Neuronal stem cell (in vitro differentiated cells): Measurements from ENCODE around the gene ANTXR1.

Experiments
- DNase-seq: peaks from one replicate; pipeline ENCODE4 v3.0.0-alpha.2; 2013; ENCODE audit warnings: low spot score
- H2AFZ ChIP-seq: one replicate; pipeline ENCODE4 v1.6.1; 2013; ENCODE audit warnings: mild to moderate bottlenecking, low read length, inconsistent platforms
- H2AK5ac ChIP-seq: 2 replicates; pipeline ENCODE4 v1.6.1; 2013; ENCODE audit warnings: low read depth, mild to moderate bottlenecking, inconsistent platforms, low read length, moderate library complexity, mixed read lengths
- H2BK120ac ChIP-seq: 2 replicates; pipeline ENCODE4 v1.6.1; 2013; ENCODE audit warnings: low read depth, mild to moderate bottlenecking, inconsistent platforms, low read length, moderate library complexity, mixed read lengths
- H2BK12ac ChIP-seq: one replicate; pipeline ENCODE4 v1.6.1; 2013; ENCODE audit warnings: low read length, inconsistent platforms
- H2BK15ac ChIP-seq: 2 replicates; pipeline ENCODE4 v1.6.1; 2013; ENCODE audit warnings: mild to moderate bottlenecking, low read length, inconsistent platforms, mixed read lengths
- H2BK5ac ChIP-seq: one replicate; pipeline ENCODE4 v1.6.1; 2013; ENCODE audit warnings: inconsistent platforms, mild to moderate bottlenecking, low read length, moderate library complexity
- H3K14ac ChIP-seq: one replicate; pipeline ENCODE4 v1.6.1; 2013; ENCODE audit warnings: low read length, inconsistent platforms
- H3K18ac ChIP-seq: 2 replicates; pipeline ENCODE4 v1.6.1; 2013; ENCODE audit warnings: low read length, inconsistent platforms
- H3K23ac ChIP-seq: 2 replicates; pipeline ENCODE4 v1.6.1; 2013; ENCODE audit warnings: low read depth, mild to moderate bottlenecking, mixed read lengths, low read length, inconsistent platforms; ENCODE audit not compliant: poor library complexity
- H3K27ac ChIP-seq: replicated peaks from 3 replicates; pipeline ENCODE4 v1.5.1; 2013; ENCODE audit warnings: low read length, inconsistent platforms
- H3K27me3 ChIP-seq, 3 experiments: 2 replicates each; pipeline ENCODE4 v1.6.1; 2013; ENCODE audit warnings: low read length in 3 of 3, mild to moderate bottlenecking in 2 of 3, inconsistent platforms in 1 of 3, low read depth in 1 of 3, mixed read lengths in 1 of 3, moderate library complexity in 1 of 3; ENCODE audit not compliant: control insufficient read depth in 3 of 3, insufficient read depth in 3 of 3
- H3K36me3 ChIP-seq, 2 donors: replicated peaks in 1 of 2; 2 replicates each; pipeline ENCODE4 v1.6.1; 2013; ENCODE audit warnings: low read length in 2 of 2; ENCODE audit not compliant: control insufficient read depth in 2 of 2, insufficient read depth in 2 of 2
- H3K4ac ChIP-seq: 2 replicates; pipeline ENCODE4 v1.6.1; 2013; ENCODE audit warnings: inconsistent platforms, mild to moderate bottlenecking, low read length, moderate library complexity
- H3K4me1 ChIP-seq, 2 donors: 1 replicate in 1 of 2; 2 replicates in 1 of 2; pipeline ENCODE4 v1.6.1; 2013; ENCODE audit warnings: low read length in 2 of 2, low read depth in 1 of 2; ENCODE audit not compliant: control insufficient read depth in 2 of 2, insufficient read depth in 1 of 2
- H3K4me2 ChIP-seq: one replicate; pipeline ENCODE4 v1.6.1; 2013; ENCODE audit warnings: mild to moderate bottlenecking, low read length, inconsistent platforms; ENCODE audit not compliant: insufficient read depth, poor library complexity, severe bottlenecking
- H3K4me3 ChIP-seq, 2 donors: 2 replicates each; pipeline ENCODE4 v1.5.1; 2013; ENCODE audit warnings: low read length in 2 of 2, mild to moderate bottlenecking in 2 of 2, inconsistent platforms in 1 of 2, moderate library complexity in 1 of 2
- H3K79me1 ChIP-seq: one replicate; pipeline ENCODE4 v1.6.1; 2013; ENCODE audit warnings: low read depth, mild to moderate bottlenecking, inconsistent platforms, low read length, moderate library complexity
- H3K9ac ChIP-seq: one replicate; pipeline ENCODE4 v1.6.1; 2013; ENCODE audit warnings: mild to moderate bottlenecking, low read depth, low read length, inconsistent platforms; ENCODE audit not compliant: poor library complexity
- H3K9me3 ChIP-seq, 2 donors: replicated peaks in 1 of 2; 2 replicates each; pipeline versions ENCODE3 to v1.6.1; 2013; ENCODE audit warnings: low read length in 2 of 2, mild to moderate bottlenecking in 2 of 2, inconsistent platforms in 1 of 2, low read depth in 1 of 2, mixed read lengths in 1 of 2, moderate library complexity in 1 of 2; ENCODE audit not compliant: control insufficient read depth in 2 of 2, insufficient read depth in 1 of 2
- H4K8ac ChIP-seq: one replicate; pipeline ENCODE4 v1.6.1; 2013; ENCODE audit warnings: low read depth, mild to moderate bottlenecking, inconsistent platforms, low read length, moderate library complexity
- H4K91ac ChIP-seq: one replicate; pipeline ENCODE4 v1.6.1; 2013; ENCODE audit warnings: low read length, low read depth, mild to moderate bottlenecking, inconsistent platforms; ENCODE audit not compliant: poor library complexity
- WGBS, 2 donors: extraction: QIAGEN DNeasy Blood & Tissue Kit; methylation state at CpG; one replicate each; pipeline ENCODE4 v1.1.7; 2013; ENCODE audit warnings: missing lambda C conversion rate in 2 of 2, mixed read lengths in 1 of 2; ENCODE audit not compliant: insufficient read length in 2 of 2, insufficient replicate concordance in 1 of 2; ENCODE audit errors: extremely low coverage in 2 of 2; 5-methylcytosine and 5-hydroxymethylcytosine counted together

The ANTXR1 gene

DNA sequence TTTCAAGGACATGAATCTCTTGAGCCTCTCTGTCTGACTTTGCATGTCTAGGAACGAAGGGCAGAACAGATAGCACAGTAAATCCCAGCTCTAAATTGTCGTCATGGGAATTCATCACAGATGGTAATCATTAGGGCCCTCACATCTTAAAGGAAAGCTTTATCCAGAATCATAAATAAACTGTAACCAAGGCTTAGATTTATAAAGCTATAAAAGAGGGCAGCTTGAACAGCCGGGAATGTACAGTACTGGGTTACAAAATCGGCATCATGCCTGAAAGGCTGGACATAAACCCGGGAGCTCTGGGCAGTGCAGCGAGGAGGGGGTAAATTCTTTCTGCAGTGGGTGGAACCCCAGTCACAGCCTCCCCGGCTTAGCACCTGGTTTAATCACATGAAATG, 229.7 kb downstream of the ANTXR1 start:
- H2AFZ ChIP-seq, result no peak overlapping the region
- WGBS, 2 donors, result no CpG with 5 or more reads among the region's 7 CpGs
- no peak overlapping the region for H2BK5ac ChIP-seq
- no peak overlapping the region for H2BK15ac ChIP-seq
- no peak overlapping the region for H3K4me2 ChIP-seq
- H2BK12ac ChIP-seq, result no peak overlapping the region
- H4K8ac ChIP-seq, result no peak overlapping the region
- no peak for DNase-seq
- no peak overlapping the region for H3K27ac ChIP-seq
- H3K23ac ChIP-seq, result no peak overlapping the region
- H4K91ac ChIP-seq, result no peak overlapping the region
- no peak overlapping the region for H2AK5ac ChIP-seq
- H3K4ac ChIP-seq, result no peak overlapping the region
- no peaks in the 10 kb centered on the region for H3K27me3 ChIP-seq
- H3K18ac ChIP-seq, result no peak overlapping the region
- no peak overlapping the region for H2BK120ac ChIP-seq
- H3K14ac ChIP-seq, result no peak overlapping the region
- peaks cover 0 to 3% of the 10 kb centered on the region in 2 donors for H3K9me3 ChIP-seq
- H3K36me3 ChIP-seq, result peaks cover 0 to 45% of the 10 kb centered on the region in 2 donors
- no peak overlapping the region for H3K9ac ChIP-seq
- H3K4me3 ChIP-seq, result no peak overlapping the region
- H3K79me1 ChIP-seq, result no peaks in the 10 kb centered on the region
- H3K4me1 ChIP-seq, result peaks cover 0 to 4% of the 10 kb centered on the region in 2 donors

DNA sequence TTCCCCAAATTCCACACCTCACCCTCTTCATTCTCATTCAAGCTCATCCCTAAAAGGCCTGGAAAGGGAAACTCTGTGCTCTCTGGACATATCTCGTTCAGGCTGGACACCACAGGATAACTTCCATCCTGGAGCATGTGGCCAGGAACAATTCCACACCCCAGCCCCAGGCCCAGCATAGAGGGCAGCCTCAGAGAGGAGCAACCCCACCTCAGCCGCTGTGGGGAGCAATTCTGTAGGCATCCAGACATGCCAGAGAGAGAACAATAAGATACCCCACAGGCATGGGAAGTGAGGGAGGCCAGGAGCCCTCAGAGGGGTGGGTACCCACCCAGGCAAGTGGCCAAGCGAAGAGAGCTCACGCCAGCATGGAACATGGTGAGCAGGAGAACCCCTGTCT, 230.7 kb downstream of the ANTXR1 start:
- DNase-seq, result no peak

DNA sequence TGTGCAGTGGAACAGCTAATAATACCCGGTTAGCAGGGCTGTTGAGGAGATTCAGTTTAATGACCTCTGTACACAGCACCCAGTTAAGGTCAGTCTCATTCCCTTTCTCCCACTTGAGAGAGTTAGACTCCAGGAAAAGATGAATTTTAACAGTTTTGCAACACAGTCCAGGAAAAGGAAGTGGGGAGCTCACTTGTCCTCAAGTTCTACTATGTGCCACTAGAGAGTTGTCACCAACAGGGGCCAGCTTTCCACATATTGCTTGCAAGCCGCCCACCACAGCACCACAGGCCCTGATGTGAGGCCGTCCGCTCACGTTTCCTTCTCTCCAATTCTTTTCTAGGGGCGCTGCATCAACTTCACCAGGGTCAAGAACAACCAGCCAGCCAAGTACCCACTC, 231.9 kb downstream of the ANTXR1 start:
- no peaks in the 10 kb centered on the region for H3K27me3 ChIP-seq
- no peak for DNase-seq
- no peak overlapping the region for H4K8ac ChIP-seq
- no peak overlapping the region for H3K14ac ChIP-seq
- H3K18ac ChIP-seq, result no peak overlapping the region
- no peak overlapping the region for H2AK5ac ChIP-seq
- H3K9ac ChIP-seq, result no peak overlapping the region
- H3K4ac ChIP-seq, result no peak overlapping the region
- no peak overlapping the region for H4K91ac ChIP-seq
- H3K4me3 ChIP-seq, result no peak overlapping the region
- H3K9me3 ChIP-seq, result peaks cover 0 to 3% of the 10 kb centered on the region in 2 donors
- H2BK15ac ChIP-seq, result no peak overlapping the region
- no peak overlapping the region for H2BK5ac ChIP-seq
- no CpG with 5 or more reads among the region's 6 CpGs for WGBS, 2 donors
- H3K27ac ChIP-seq, result no peak overlapping the region
- H3K79me1 ChIP-seq, result no peaks in the 10 kb centered on the region
- H3K4me2 ChIP-seq, result no peak overlapping the region
- no peak overlapping the region for H2BK120ac ChIP-seq
- H3K4me1 ChIP-seq, result peaks cover 0 to 4% of the 10 kb centered on the region in 2 donors
- H2AFZ ChIP-seq, result no peak overlapping the region
- no peak overlapping the region for H2BK12ac ChIP-seq
- H3K23ac ChIP-seq, result no peak overlapping the region
- H3K36me3 ChIP-seq, result peaks cover 0 to 38% of the 10 kb centered on the region in 2 donors

More for the DNA sequence above, 230.7 kb downstream of the ANTXR1 start:
- Histone ChIP-seq H3K9ac (no peak overlapping the region), H3K79me1 (no peaks in the 10 kb centered on the region), H2AK5ac (no peak overlapping the region), H3K4me3 (no peak overlapping the region), H3K27ac (no peak overlapping the region), H2BK120ac (no peak overlapping the region), H3K4me1 (peaks cover 0 to 4% of the 10 kb centered on the region in 2 donors), H3K18ac (no peak overlapping the region), H3K36me3 (peaks cover 0 to 41% of the 10 kb centered on the region in 2 donors), H2BK15ac (no peak overlapping the region), H3K27me3 (no peaks in the 10 kb centered on the region), H3K4me2 (no peak overlapping the region), H2BK5ac (no peak overlapping the region), H2BK12ac (no peak overlapping the region), H3K23ac (no peak overlapping the region), H4K91ac (no peak overlapping the region), H4K8ac (no peak overlapping the region), H3K9me3 (peaks cover 0 to 3% of the 10 kb centered on the region in 2 donors), H3K4ac (no peak overlapping the region), H2AFZ (no peak overlapping the region), H3K14ac (no peak overlapping the region)
- WGBS, 2 donors, result no CpG with 5 or more reads among the region's 4 CpGs

DNA sequence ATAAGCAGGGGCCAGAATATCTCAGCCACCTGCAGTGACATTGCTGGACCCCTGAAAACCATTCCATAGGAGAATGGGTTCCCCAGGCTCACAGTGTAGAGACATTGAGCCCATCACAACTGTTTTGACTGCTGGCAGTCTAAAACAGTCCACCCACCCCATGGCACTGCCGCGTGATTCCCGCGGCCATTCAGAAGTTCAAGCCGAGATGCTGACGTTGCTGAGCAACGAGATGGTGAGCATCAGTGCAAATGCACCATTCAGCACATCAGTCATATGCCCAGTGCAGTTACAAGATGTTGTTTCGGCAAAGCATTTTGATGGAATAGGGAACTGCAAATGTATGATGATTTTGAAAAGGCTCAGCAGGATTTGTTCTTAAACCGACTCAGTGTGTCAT, 234.6 kb downstream of the ANTXR1 start:
- H4K8ac ChIP-seq, result no peak overlapping the region
- H2BK12ac ChIP-seq, result no peak overlapping the region
- no CpG with 5 or more reads among the region's 9 CpGs for WGBS, 2 donors
- no peak overlapping the region for H2AFZ ChIP-seq
- no peak overlapping the region for H3K18ac ChIP-seq
- no peak overlapping the region for H3K23ac ChIP-seq
- no peak overlapping the region for H2AK5ac ChIP-seq
- H3K4me3 ChIP-seq, result no peak overlapping the region
- no peak overlapping the region for H3K4ac ChIP-seq
- peaks cover 0 to 25% of the 10 kb centered on the region in 2 donors for H3K36me3 ChIP-seq
- no peak overlapping the region for H3K4me2 ChIP-seq
- no peak overlapping the region for H2BK5ac ChIP-seq
- H2BK15ac ChIP-seq, result no peak overlapping the region
- no peak overlapping the region for H4K91ac ChIP-seq
- H2BK120ac ChIP-seq, result no peak overlapping the region
- DNase-seq, result no peak
- H3K9ac ChIP-seq, result no peak overlapping the region
- H3K14ac ChIP-seq, result no peak overlapping the region
- H3K4me1 ChIP-seq, result no peaks in the 10 kb centered on the region
- peaks cover 0 to 3% of the 10 kb centered on the region in 2 donors for H3K9me3 ChIP-seq
- H3K27me3 ChIP-seq, result no peaks in the 10 kb centered on the region
- no peak overlapping the region for H3K27ac ChIP-seq
- H3K79me1 ChIP-seq, result no peaks in the 10 kb centered on the region
